ENCODE results near the gene ITPRID2. TPM values are rescaled to one million over a fixed set of nuclear protein-coding genes. Genes with fewer than 3 reads are reported as not detected.

ITPRID2 gene
- total RNA-seq, 4 donors from 2014 or later, result 69.3 to 175 (median 123) TPM

DNA sequence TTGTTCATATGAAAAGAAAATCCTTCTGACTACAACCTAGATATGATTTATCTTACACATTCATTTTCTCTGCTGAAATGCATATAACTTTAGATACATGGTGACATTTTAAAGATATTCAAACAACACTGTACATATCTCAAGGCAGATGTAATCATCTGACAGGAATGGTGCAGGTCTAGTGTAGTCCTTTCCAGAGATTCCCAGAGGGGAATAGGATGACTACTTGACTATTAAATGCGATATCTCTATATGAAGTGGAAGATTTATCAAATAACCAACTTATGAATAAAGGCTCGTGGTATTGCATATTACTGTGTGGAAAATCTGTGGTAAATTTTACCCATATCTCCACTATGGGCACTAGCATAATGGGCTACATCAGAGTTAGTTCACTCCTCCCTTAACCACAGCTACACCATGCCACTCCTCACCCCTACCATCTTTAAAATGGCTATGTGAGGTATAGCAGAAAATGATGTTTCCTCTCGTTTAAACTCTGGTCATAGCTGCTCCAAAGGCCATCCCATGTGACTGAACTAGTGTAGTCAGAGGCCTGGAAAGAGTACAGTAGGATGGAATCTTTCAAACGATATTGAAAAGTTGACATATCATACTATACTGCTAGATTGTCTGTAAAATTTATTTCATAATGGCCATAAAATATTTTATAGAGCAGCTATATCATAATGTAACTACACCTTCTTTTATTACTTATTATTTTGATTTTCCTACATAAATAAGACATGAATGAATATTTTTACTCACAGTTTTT lies 9.1 kb upstream of the ITPRID2 start:
- TF ChIP-seq, protein P1, sequence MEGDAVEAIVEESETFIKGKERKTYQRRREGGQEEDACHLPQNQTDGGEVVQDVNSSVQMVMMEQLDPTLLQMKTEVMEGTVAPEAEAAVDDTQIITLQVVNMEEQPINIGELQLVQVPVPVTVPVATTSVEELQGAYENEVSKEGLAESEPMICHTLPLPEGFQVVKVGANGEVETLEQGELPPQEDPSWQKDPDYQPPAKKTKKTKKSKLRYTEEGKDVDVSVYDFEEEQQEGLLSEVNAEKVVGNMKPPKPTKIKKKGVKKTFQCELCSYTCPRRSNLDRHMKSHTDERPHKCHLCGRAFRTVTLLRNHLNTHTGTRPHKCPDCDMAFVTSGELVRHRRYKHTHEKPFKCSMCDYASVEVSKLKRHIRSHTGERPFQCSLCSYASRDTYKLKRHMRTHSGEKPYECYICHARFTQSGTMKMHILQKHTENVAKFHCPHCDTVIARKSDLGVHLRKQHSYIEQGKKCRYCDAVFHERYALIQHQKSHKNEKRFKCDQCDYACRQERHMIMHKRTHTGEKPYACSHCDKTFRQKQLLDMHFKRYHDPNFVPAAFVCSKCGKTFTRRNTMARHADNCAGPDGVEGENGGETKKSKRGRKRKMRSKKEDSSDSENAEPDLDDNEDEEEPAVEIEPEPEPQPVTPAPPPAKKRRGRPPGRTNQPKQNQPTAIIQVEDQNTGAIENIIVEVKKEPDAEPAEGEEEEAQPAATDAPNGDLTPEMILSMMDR (IDR thresholded peaks at IDR 0.05), result no peak
- TF ChIP-seq POLR2A (IDR thresholded peaks at IDR 0.05), result no peak

DNA sequence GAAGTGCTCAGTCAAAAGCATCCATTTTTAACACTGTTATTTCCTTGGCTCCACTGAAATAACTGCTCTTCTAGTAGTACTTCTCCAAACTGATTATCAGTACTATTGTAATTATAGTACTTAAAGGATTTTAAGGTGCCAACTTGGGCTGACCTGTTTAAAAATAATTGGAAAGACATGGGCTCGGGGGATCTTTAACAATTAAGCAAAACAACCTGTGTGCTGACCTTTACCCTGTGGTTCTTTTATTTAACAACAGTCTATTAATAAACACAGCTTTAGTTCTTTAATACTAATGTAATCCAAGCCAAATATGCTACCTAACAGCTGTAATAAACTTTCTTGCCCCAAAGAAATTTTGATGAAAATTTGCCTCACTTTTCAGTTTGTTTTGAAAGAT lies 6.9 kb upstream of the ITPRID2 start:
- H3K4me3 ChIP-seq, result no peak overlapping the region
- no peaks in the 10 kb centered on the region for H3K36me3 ChIP-seq
- TF ChIP-seq, protein P1 (IDR thresholded peaks at IDR 0.05), result no peak
- no peak for TF ChIP-seq POLR2A (IDR thresholded peaks at IDR 0.05)
- H3K27ac ChIP-seq, result no peak overlapping the region
- no peaks in the 10 kb centered on the region for H3K4me1 ChIP-seq
- H3K27me3 ChIP-seq, result no peaks in the 10 kb centered on the region
- no peak for DNase-seq
- no peaks in the 10 kb centered on the region for H3K9me3 ChIP-seq

More for the DNA sequence above, 9.1 kb upstream of the ITPRID2 start:
- Histone ChIP-seq H3K4me3 (no peak overlapping the region), H3K27me3 (no peaks in the 10 kb centered on the region), H3K9me3 (no peaks in the 10 kb centered on the region), H3K36me3 (no peaks in the 10 kb centered on the region), H3K4me1 (no peaks in the 10 kb centered on the region), H3K27ac (no peak overlapping the region)
- DNase-seq, result no peak

DNA sequence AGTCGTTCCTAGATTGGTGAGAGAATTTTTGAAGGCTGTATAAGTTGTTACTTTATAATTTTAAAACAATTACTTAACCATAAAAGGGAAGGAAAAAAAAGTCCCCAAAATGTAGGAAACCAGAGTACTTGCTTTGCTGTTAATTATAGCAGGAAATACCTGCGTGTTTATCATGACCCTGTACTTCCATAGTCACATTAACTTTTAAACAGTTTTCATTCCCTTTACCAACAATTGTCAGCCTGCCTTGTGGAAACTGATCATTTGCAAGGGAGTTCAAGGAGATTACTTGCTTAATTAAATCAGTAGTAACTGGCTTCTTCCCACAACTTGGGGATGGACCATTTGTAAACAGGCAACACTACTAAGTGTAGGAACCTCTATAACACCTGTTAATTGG lies 6.4 kb upstream of the ITPRID2 start:
- no peak for DNase-seq

DNA sequence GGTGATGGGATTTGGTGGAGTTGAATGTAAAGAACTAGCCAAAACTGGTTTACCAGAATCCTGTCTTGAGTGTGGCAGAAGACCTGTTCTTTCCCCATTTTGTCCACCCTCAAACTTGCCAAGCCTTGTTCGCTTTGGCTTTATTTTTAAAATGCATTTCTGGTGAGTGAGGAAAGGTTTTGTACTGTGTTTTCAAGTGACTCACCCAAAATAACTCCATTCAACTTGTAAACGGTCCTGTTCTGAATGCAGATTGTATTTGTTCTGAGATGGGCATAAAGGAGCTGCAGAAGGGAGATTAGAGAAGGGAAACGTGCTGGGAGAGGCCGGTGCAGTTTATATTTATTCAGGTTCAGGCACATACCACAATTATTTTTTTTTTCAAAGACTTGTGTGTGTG lies 5.3 kb upstream of the ITPRID2 start:
- TF ChIP-seq, protein P1 (IDR thresholded peaks at IDR 0.05), result no peak
- TF ChIP-seq POLR2A (IDR thresholded peaks at IDR 0.05), result no peak
- DNase-seq, result no peak
- no peaks in the 10 kb centered on the region for H3K9me3 ChIP-seq

More for the DNA sequence above, 6.4 kb upstream of the ITPRID2 start:
- Histone ChIP-seq H3K27me3 (no peaks in the 10 kb centered on the region), H3K36me3 (no peaks in the 10 kb centered on the region), H3K9me3 (no peaks in the 10 kb centered on the region), H3K27ac (no peak overlapping the region), H3K4me3 (no peak overlapping the region), H3K4me1 (no peaks in the 10 kb centered on the region)
- TF ChIP-seq POLR2A (IDR thresholded peaks at IDR 0.05), result no peak
- TF ChIP-seq, protein P1 (IDR thresholded peaks at IDR 0.05), result no peak

GRCh38 chr2:181887045-181887444 lies 4.5 kb upstream of the ITPRID2 start:
- H3K36me3 ChIP-seq, result no peaks in the 10 kb centered on the region
- DNase-seq, result no peak
- H3K9me3 ChIP-seq, result no peaks in the 10 kb centered on the region
- H3K4me3 ChIP-seq, result no peak overlapping the region
- no peaks in the 10 kb centered on the region for H3K27me3 ChIP-seq
- TF ChIP-seq POLR2A (IDR thresholded peaks at IDR 0.05), result no peak
- TF ChIP-seq, protein P1 (IDR thresholded peaks at IDR 0.05), result no peak
- H3K27ac ChIP-seq, result no peak overlapping the region
- no peaks in the 10 kb centered on the region for H3K4me1 ChIP-seq

More for the DNA sequence above, 5.3 kb upstream of the ITPRID2 start:
- Histone ChIP-seq H3K4me1 (no peaks in the 10 kb centered on the region), H3K27me3 (no peaks in the 10 kb centered on the region), H3K27ac (no peak overlapping the region), H3K36me3 (no peaks in the 10 kb centered on the region), H3K4me3 (no peak overlapping the region)
